Progenitor cell of endocrine pancreas (in vitro differentiated cells): Measurements from ENCODE around the gene DPT. TPM values are rescaled to one million over a fixed set of nuclear protein-coding genes. Genes with fewer than 3 reads are reported as not detected.

Source experiments
- DNase-seq: peaks from one replicate; pipeline ENCODE4 v3.0.0; 2021; ENCODE audit warnings: low spot score; ENCODE audit not compliant: unreplicated experiment
- H3K27ac Mint-ChIP-seq: 2 replicates; pipeline ENCODE4 v1.8.0; 2021; ENCODE audit warnings: mild to moderate bottlenecking, moderate library complexity, mixed read lengths
- H3K27me3 Mint-ChIP-seq: 2 replicates; pipeline ENCODE4 v1.8.0; 2021; ENCODE audit warnings: mixed read lengths
- H3K36me3 Mint-ChIP-seq: 2 replicates; pipeline ENCODE4 v1.8.0; 2022; ENCODE audit warnings: mixed read lengths; ENCODE audit not compliant: insufficient read depth
- H3K4me1 Mint-ChIP-seq: 2 replicates; pipeline ENCODE4 v1.8.0; 2021; ENCODE audit warnings: low read depth, mixed read lengths
- H3K4me3 Mint-ChIP-seq: 2 replicates; pipeline ENCODE4 v1.8.0; 2021; ENCODE audit warnings: low read depth, mild to moderate bottlenecking, moderate library complexity, mixed read lengths
- H3K9me3 Mint-ChIP-seq: 2 replicates; pipeline ENCODE4 v1.8.0; 2021; ENCODE audit warnings: low read depth, mixed read lengths
- total RNA-seq: library from RNA; stranded (reverse); gene quantifications from 2 replicates; pipeline ENCODE4 v1.2.1, GENCODE V29; 2021
- TF ChIP-seq, protein P1 (sequence below): fragments of 200-600 bp; sonication (generic); IDR thresholded peaks from one replicate; pipeline ENCODE4 v1.5.0; 2021; ENCODE audit warnings: antibody characterized with exemption, mild to moderate bottlenecking; ENCODE audit not compliant: unreplicated experiment

Gene DPT
- total RNA-seq, 1 donor from 2014 or later = not detected

DNA sequence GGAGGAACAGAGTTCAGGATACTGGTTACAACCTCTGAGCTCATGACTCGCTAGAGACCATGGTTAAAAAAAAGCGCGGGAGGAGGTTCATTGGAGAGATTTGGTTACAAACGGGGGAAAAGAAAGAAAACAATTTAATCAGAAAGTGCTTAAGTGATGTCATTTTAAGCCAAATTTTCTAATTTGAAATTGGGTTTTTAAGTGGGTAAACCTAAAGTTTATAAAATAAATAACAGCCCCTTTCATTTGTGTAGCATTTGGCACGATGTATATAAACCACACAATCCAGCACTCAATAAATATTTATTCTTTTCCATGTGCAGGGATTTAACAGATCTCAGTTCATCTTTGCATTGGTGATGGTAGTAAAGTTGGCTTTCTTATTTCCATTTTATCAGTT is 7.0 kb upstream of the DPT start:
- no peak overlapping the region for H3K4me3 Mint-ChIP-seq
- TF ChIP-seq, protein P1, sequence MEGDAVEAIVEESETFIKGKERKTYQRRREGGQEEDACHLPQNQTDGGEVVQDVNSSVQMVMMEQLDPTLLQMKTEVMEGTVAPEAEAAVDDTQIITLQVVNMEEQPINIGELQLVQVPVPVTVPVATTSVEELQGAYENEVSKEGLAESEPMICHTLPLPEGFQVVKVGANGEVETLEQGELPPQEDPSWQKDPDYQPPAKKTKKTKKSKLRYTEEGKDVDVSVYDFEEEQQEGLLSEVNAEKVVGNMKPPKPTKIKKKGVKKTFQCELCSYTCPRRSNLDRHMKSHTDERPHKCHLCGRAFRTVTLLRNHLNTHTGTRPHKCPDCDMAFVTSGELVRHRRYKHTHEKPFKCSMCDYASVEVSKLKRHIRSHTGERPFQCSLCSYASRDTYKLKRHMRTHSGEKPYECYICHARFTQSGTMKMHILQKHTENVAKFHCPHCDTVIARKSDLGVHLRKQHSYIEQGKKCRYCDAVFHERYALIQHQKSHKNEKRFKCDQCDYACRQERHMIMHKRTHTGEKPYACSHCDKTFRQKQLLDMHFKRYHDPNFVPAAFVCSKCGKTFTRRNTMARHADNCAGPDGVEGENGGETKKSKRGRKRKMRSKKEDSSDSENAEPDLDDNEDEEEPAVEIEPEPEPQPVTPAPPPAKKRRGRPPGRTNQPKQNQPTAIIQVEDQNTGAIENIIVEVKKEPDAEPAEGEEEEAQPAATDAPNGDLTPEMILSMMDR = no peak
- no peaks in the 10 kb centered on the region for H3K36me3 Mint-ChIP-seq
- H3K4me1 Mint-ChIP-seq = peaks cover 2% of the 10 kb centered on the region
- H3K27me3 Mint-ChIP-seq = peaks cover 14% of the 10 kb centered on the region
- no peak for DNase-seq
- no peaks in the 10 kb centered on the region for H3K9me3 Mint-ChIP-seq
- H3K27ac Mint-ChIP-seq = no peak overlapping the region

DNA sequence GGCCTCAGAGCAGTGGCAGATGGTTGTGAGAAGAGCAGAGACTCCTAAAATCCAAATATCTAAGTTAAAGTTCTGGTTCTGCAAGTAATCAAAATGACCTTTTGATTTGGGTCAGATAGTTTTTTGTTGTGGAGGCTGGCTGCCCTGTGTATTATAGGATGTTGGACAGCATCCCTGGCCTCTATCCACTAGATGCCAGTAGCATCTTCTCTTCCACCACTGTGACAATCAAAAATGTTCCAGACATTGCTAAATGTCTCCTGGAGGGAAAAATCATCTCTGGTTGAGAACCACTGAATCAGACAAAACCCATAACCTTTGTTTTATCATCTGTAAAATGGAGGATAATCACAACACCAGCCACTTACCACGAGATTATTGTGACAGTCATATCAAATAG is 5.9 kb upstream of the DPT start:
- TF ChIP-seq, protein P1 = no peak
- H3K27ac Mint-ChIP-seq = no peak overlapping the region
- no peaks in the 10 kb centered on the region for H3K36me3 Mint-ChIP-seq
- H3K4me3 Mint-ChIP-seq = no peak overlapping the region
- DNase-seq = no peak
- H3K9me3 Mint-ChIP-seq = peaks cover 2% of the 10 kb centered on the region
- H3K4me1 Mint-ChIP-seq = peaks cover 2% of the 10 kb centered on the region
- H3K27me3 Mint-ChIP-seq = peaks cover 13% of the 10 kb centered on the region

DNA sequence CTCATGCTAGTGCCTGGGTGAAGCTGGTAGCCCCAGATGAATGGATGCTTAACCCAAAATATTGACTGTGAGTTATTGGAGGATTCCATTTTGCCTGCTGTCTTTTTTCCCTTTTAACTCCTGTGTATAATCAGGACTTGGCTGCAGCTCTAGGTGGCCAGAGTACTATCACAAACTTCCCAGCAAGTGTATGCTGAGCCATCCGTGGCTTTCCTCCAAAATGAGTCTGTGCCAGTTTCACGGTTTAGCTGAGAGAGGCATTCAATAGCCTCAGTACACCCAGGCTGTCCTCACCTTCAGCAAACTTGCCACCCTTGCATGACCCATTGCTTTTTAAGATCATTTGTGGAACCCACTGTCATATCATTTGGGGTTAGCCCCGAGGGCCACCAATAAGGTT is 5.3 kb upstream of the DPT start:
- no peak overlapping the region for H3K4me3 Mint-ChIP-seq
- no peak for DNase-seq
- TF ChIP-seq, protein P1 = no peak
- H3K4me1 Mint-ChIP-seq = peaks cover 2% of the 10 kb centered on the region
- peaks cover 13% of the 10 kb centered on the region for H3K27me3 Mint-ChIP-seq
- peaks cover 3% of the 10 kb centered on the region for H3K9me3 Mint-ChIP-seq
- H3K36me3 Mint-ChIP-seq = no peaks in the 10 kb centered on the region
- no peak overlapping the region for H3K27ac Mint-ChIP-seq

DNA sequence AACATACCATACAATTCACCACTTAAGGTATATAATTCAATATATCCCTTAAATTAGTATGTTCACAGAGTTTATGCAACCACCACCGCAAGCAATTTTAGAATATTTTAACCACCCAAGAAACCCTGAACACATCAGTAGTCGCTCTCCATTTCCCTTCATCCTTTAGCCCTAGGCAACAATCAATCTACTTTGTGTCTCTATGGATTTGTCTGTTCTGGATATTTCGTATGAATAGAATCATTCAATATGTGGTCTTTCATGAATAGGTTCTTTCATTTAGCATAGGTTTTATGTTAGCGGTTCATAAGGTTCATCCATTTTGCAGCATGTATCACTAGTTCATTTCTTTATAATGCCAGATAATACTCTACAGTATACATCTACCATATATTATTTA is 4.2 kb upstream of the DPT start:
- Mint-ChIP-seq H3K4me3 (no peak overlapping the region), H3K27me3 (peaks cover 13% of the 10 kb centered on the region), H3K27ac (no peak overlapping the region), H3K9me3 (peaks cover 3% of the 10 kb centered on the region), H3K36me3 (no peaks in the 10 kb centered on the region), H3K4me1 (peaks cover 2% of the 10 kb centered on the region)
- no peak for DNase-seq
- TF ChIP-seq, protein P1 = no peak

DNA sequence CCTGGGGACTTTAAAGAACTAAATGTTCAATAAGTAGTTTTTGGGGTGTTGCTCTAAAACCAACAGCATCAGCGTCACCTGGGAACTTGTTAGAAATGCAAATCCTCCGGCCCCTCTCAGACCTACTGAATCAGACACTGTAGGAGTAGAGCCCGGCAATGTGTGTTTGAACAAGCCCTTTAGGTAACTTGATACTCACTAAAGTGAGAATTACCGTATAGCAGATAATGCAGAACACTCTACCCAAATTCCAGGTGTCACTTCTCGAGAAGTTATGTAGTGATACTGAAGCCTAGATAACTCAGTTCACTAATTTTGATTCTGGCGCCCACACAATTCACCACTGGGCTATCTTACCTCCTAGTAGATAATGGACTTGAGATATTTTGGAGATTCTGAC is 3.7 kb upstream of the DPT start:
- H3K27me3 Mint-ChIP-seq = peaks cover 16% of the 10 kb centered on the region
- no peak overlapping the region for H3K27ac Mint-ChIP-seq
- DNase-seq = no peak
- no peak overlapping the region for H3K4me3 Mint-ChIP-seq
- H3K9me3 Mint-ChIP-seq = peaks cover 3% of the 10 kb centered on the region
- no peaks in the 10 kb centered on the region for H3K36me3 Mint-ChIP-seq
- peaks cover 5% of the 10 kb centered on the region for H3K4me1 Mint-ChIP-seq
- TF ChIP-seq, protein P1 = no peak
